ENCODE results near the gene HOXA4.

The HOXA4 gene

DNA sequence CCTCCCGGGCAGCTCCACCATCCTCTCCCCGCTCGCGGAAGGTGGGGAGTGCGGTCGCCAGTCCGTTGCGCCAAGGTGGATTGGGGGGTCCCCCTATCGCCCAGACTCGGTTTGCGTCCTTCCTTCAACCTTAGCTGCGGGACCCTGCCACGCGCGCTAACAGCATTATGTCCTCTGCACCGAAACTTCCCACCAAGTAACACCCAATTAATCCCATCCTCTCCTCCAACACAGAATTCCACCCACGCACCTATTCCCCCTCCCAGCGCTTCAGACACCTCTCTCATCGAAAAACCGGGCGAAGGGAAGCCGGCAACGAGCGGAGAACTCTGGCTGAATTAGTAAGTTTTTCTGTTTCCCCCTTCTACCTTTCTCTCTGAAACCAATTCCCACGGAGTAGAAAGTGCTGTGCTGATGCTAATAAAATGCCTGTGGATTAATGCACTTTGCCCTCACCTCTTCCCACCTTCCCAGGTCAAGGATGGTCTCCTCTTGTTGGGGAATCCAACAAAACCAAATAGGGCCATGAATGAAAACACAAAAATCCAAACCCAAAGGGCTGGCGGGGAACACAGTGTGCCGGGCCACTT lies 20.9 kb upstream of the HOXA4 start:
- Histone ChIP-seq H3K36me3 (peaks cover 0 to 3% (median 0%) of the 10 kb centered on the region in 3 donors), H3K4me1 (peaks cover 10 to 65% (median 48%) of the 10 kb centered on the region in 4 donors), H3K27me3 (no peaks in the 10 kb centered on the region), H3K9me3 (no peaks in the 10 kb centered on the region), H3K4me3 (peak overlapping the region; percentile 66 to 78), H3K27ac (peak overlapping the region; percentile 94 to 95)
- intact Hi-C loops (cut with DNase I; ENCODE audit: low total_unique reads), result no loop called here
- DNase-seq, result peak in 1 of 2 donors; percentile 81
- TF ChIP-seq, protein P1, sequence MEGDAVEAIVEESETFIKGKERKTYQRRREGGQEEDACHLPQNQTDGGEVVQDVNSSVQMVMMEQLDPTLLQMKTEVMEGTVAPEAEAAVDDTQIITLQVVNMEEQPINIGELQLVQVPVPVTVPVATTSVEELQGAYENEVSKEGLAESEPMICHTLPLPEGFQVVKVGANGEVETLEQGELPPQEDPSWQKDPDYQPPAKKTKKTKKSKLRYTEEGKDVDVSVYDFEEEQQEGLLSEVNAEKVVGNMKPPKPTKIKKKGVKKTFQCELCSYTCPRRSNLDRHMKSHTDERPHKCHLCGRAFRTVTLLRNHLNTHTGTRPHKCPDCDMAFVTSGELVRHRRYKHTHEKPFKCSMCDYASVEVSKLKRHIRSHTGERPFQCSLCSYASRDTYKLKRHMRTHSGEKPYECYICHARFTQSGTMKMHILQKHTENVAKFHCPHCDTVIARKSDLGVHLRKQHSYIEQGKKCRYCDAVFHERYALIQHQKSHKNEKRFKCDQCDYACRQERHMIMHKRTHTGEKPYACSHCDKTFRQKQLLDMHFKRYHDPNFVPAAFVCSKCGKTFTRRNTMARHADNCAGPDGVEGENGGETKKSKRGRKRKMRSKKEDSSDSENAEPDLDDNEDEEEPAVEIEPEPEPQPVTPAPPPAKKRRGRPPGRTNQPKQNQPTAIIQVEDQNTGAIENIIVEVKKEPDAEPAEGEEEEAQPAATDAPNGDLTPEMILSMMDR (IDR thresholded peaks at IDR 0.05), result no peak

- Histone ChIP-seq H3K9me3 (no peaks in the 10 kb centered on the region), H3K27me3 (no peaks in the 10 kb centered on the region), H3K4me3 (peak overlapping the region; percentile 66 to 78), H3K4me1 (peaks cover 10 to 65% (median 47%) of the 10 kb centered on the region in 4 donors), H3K36me3 (peaks cover under 1 to 7% (median under 1%) of the 10 kb centered on the region in 3 donors), H3K27ac (peak overlapping the region; percentile 94 to 95)
- intact Hi-C loops (cut with DNase I; ENCODE audit: low total_unique reads), result no loop called here
- DNase-seq, result peak; percentile 81 to 90
- TF ChIP-seq, protein P1 (IDR thresholded peaks at IDR 0.05), result peak; percentile 86 to 95
These were observed 20.2 kb upstream of the HOXA4 start for GRCh38 chr7:27150568-27151340.

DNA sequence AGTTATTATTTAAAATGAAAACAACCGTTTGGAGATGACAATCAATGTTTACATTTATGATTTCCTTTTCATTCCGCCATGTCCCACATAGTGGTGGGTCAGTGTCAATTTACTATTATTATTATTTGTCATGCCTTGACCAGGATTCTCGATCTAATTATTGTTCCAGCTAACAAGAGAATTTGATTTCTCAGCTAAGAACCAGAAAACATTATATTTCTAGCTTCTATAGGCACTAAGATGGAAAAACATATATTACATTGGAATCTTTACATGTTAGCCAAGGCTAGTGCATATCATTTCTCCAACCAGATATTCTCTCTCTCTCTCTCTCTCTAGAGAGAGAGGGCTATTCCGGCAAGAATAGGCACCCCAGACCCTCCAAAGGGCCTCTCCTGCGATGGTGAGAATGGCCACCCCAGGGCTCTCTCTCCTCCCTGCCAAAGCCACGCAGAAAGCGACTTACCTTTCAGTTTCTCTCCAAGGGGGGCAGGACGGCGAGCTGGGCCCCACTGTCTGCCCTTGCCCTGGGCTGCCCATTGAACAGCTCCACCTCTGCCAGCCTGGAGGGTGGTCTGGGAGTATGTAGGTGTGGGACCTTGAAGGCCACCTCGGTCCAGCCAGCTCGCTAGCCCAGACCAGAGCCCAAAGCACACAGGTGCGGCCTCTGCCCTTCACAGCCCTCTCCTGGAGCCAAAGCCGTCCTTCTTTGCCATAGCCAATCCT lies 19.4 kb upstream of the HOXA4 start:
- DNase-seq, result peak in 1 of 2 donors; percentile 66
- peak overlapping the region; percentile 94 to 95 for H3K27ac ChIP-seq
- intact Hi-C loops (cut with DNase I; ENCODE audit: low total_unique reads), result no loop called here
- TF ChIP-seq, protein P1 (IDR thresholded peaks at IDR 0.05), result no peak
- peaks cover 10 to 58% (median 39%) of the 10 kb centered on the region in 4 donors for H3K4me1 ChIP-seq
- H3K4me3 ChIP-seq, result peak overlapping the region; percentile 66 to 78
- no peaks in the 10 kb centered on the region for H3K9me3 ChIP-seq
- H3K36me3 ChIP-seq, result peaks cover 8 to 15% (median 8%) of the 10 kb centered on the region in 3 donors
- H3K27me3 ChIP-seq, result no peaks in the 10 kb centered on the region

DNA sequence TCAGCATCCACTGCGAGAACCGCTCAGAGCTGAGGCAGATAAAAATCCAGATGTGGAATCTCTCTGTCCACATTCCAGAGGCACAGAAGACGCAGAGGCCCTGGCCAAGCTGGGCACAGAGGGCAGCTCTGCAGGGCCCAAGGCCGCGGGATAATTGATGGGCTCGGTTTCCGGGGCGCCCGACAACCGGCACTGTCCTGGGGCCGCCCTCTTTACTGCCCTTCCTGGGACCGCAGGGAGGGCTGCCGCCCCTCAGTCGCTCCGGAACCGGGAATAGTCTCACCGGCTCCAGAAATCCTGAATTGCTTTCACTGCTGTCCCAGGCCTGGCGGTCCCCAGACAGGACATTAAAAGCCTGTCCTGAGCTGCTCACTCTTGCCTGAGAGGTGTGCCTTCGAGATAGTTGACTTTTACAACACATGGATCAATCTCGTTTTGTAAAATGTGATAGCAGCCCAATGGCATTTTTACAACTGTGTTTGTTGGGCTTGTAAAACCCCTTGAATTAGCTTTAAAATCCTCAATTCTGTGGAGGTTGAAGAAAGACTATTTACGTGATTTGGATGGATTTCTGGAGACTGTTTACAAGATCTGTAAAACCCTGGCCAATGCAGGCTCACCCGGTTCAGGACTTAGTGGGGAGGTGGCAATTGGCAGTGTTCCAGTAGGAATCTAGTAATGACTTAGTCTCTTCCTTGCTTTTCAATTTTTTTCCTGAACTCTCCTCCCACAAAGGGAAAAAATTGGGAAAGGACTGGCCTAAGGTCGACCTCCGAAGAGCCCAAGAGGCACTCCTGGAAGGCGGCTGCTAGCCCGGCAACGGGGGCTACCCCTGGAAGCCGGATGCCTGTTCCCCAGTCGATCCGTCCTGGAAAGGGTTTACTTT lies 18.4 kb upstream of the HOXA4 start:
- H3K4me3 ChIP-seq, result peak overlapping the region; percentile 66 to 78

More for the DNA sequence above, 18.4 kb upstream of the HOXA4 start:
- Histone ChIP-seq H3K27me3 (no peaks in the 10 kb centered on the region), H3K4me1 (peaks cover 10 to 48% (median 37%) of the 10 kb centered on the region in 4 donors), H3K9me3 (no peaks in the 10 kb centered on the region), H3K27ac (peak overlapping the region; percentile 71 to 94), H3K36me3 (peaks cover 17 to 25% (median 18%) of the 10 kb centered on the region in 3 donors)
- intact Hi-C loops (cut with DNase I; ENCODE audit: low total_unique reads), result no loop called here
- peak in 1 of 2 donors; percentile 62 for DNase-seq
- TF ChIP-seq, protein P1 (IDR thresholded peaks at IDR 0.05), result no peak
